Posterior cingulate gyrus (tissue), 11 donors: ENCODE data around the gene NEU1.
A peak's percentile ranks its signal among the peaks of the same experiment; 100 is the strongest.
"Not testable (repeated sequence)": the region's sequence is repeated elsewhere in the genome, so short reads cannot be mapped to it uniquely, and the experiment has no call there.

ENCODE experiments used
- DNase-seq, 10 donors: peaks; one replicate each; pipeline versions ENCODE4 v3.0.0 to v3.0.0-alpha.2; 2020 to 2021; ENCODE audit warnings: mixed read lengths in 3 of 10
- intact Hi-C: fragments of 100-400 bp; cut with DNase I; formaldehyde crosslinking; loops from one replicate; pipeline ENCODE4 v1.15.1; 2023

NEU1 gene

GRCh38 chr6:31850765-31851484 lies 11.7 kb downstream of the NEU1 start:
- no peak for DNase-seq
- intact Hi-C loops: no loop called here

GRCh38 chr6:31847276-31847978 lies 15.2 kb downstream of the NEU1 start:
- DNase-seq: no peak

GRCh38 chr6:31844507-31844906 lies 18.1 kb downstream of the NEU1 start:
- intact Hi-C loops: no loop called here
- DNase-seq: peak in 1 of 10 donors; percentile 9

More at GRCh38 chr6:31847276-31847978, 15.2 kb downstream of the NEU1 start:
- intact Hi-C loops: no loop called here

- peak in 1 of 10 donors; percentile 34 for DNase-seq
- intact Hi-C loops: no loop called here
Observed at GRCh38 chr6:31842053-31842452, 20.6 kb downstream of the NEU1 start.

- intact Hi-C loops: not testable (repeated sequence)
- DNase-seq: peak in 1 of 10 donors; percentile 28
Observed at GRCh38 chr6:31839779-31840126, 22.9 kb downstream of the NEU1 start.

- DNase-seq: no peak
- intact Hi-C loops: no loop called here
Observed at GRCh38 chr6:31838968-31839367, 23.7 kb downstream of the NEU1 start.

GRCh38 chr6:31838114-31838553 lies 24.5 kb downstream of the NEU1 start:
- DNase-seq: peak in 1 of 10 donors; percentile 31
- intact Hi-C loops: not testable (repeated sequence)

GRCh38 chr6:31837369-31838113 lies 25.1 kb downstream of the NEU1 start:
- intact Hi-C loops: no loop called here
- DNase-seq: peak in 1 of 10 donors; percentile 32

- peak in 1 of 10 donors; percentile 44 for DNase-seq
- intact Hi-C loops: no loop called here
Observed at GRCh38 chr6:31836474-31837368, 25.9 kb downstream of the NEU1 start.

GRCh38 chr6:31836047-31836473 lies 26.6 kb downstream of the NEU1 start:
- intact Hi-C loops: no loop called here
- DNase-seq: peak in 1 of 10 donors; percentile 24

GRCh38 chr6:31834367-31835250 lies 28.0 kb downstream of the NEU1 start:
- intact Hi-C loops: loop anchor here (2.0 to 5.0 kb wide), 3 partner anchors 37 to 154 kb away; partner anchors contain the start of genes DDAH2, LY6G5C and VARS1
- peak; percentile 78 to 97 (median 84) for DNase-seq

- intact Hi-C loops: loop anchor here (5.0 kb wide), 2 partner anchors 34 to 104 kb away; partner anchors contain the start of genes DDAH2 and VARS1
- peak in 1 of 10 donors; percentile 25 for DNase-seq
Observed at GRCh38 chr6:31831350-31832215, 31.0 kb downstream of the NEU1 start.

GRCh38 chr6:31830886-31831335 lies 31.7 kb downstream of the NEU1 start:
- intact Hi-C loops: loop anchor here (5.0 kb wide), 2 partner anchors 34 to 104 kb away; partner anchors contain the start of genes DDAH2 and VARS1
- peak in 1 of 10 donors; percentile 8 for DNase-seq

GRCh38 chr6:31829633-31830283 lies 32.9 kb downstream of the NEU1 start:
- peak in 4 of 10 donors; percentile 47 to 87 (median 58) for DNase-seq
- intact Hi-C loops: loop anchor here (5.0 kb wide), 2 partner anchors 32 to 102 kb away; partner anchors contain the start of genes DDAH2 and VARS1

- intact Hi-C loops: no loop called here
- peak; percentile 95 to 100 (median 98) for DNase-seq
Observed at GRCh38 chr6:31827286-31828079, 35.1 kb downstream of the NEU1 start, which contains the start of gene HSPA1B. Gene HSPA1B (plus strand): TSS chr6:31827738. CDS start chr6:31827951, 213 bp downstream.

GRCh38 chr6:31826793-31827285 lies 35.8 kb downstream of the NEU1 start:
- intact Hi-C loops: no loop called here
- DNase-seq: peak in 7 of 10 donors; percentile 56 to 94 (median 65)
